Measurements from ENCODE around the gene TBC1D2.

- TF ChIP-seq CTCF (IDR thresholded peaks at IDR 0.05; ENCODE audit: insufficient read depth, low read length) (no peak), REST (IDR thresholded peaks at IDR 0.05; ENCODE audit: insufficient replicate concordance, low read depth) (no peak), POLR2AphosphoS5 (IDR thresholded peaks at IDR 0.05; ENCODE audit: low read depth) (no peak), GABPA (IDR thresholded peaks at IDR 0.05; ENCODE audit: low read depth) (no peak)
Observed at GRCh38 chr9:98211260-98211659, 44.2 kb downstream of the TBC1D2 start.

Data from HL-60 (cell line).